ENCODE measurements around the gene AK2. TPM values are rescaled to one million over a fixed set of nuclear protein-coding genes. Genes with fewer than 3 reads are reported as not detected.

AK2 gene
- total and polyA plus RNA-seq, 2 donors (not counting 1 experiment from before 2014, with no cell fraction given): 66.8 to 109 TPM

GRCh38 chr1:33080885-33081553 lies 44.3 kb upstream of the AK2 start, which contains the start of gene AZIN2:
AZIN2 (plus strand) TSS chr1:33081153; CDS start chr1:33082250, 1,097 bp downstream.
- DNase-seq: peak; percentile 94
- H2AFZ ChIP-seq (ENCODE audit: insufficient read depth, low read depth, low read length, poor library complexity, severe bottlenecking): peak within 1 kb of the TSS; percentile 73
- H4K20me1 ChIP-seq (ENCODE audit: control insufficient read depth, insufficient read depth, low read length, poor library complexity, severe bottlenecking): no peaks in the 10 kb centered on the region
- ChIA-PET POLR2A (interaction anchor here (2.5 kb wide), 1 partner anchor 46 kb away, joined by 9 read pairs; no protein-coding TSS in a partner anchor), CTCF (interaction anchor here (0.8 to 11.0 kb wide), 8 partner anchors 25 to 369 kb away, joined by 3 to 118 read pairs (median 4); no protein-coding TSS in a partner anchor)
- H3K79me2 ChIP-seq (ENCODE audit: control insufficient read depth, insufficient read depth, low read length): no peaks in the 10 kb centered on the region
- H3K27ac Mint-ChIP-seq: peak within 1 kb of the TSS; percentile 47
- H3K9ac ChIP-seq (ENCODE audit: low read length): peak within 1 kb of the TSS; percentile 73
- H3K4me1 Mint-ChIP-seq: peaks cover 21% of the 10 kb centered on the region
- no peaks in the 10 kb centered on the region for H3K36me3 ChIP-seq (replicated peaks in 1 of 2; ENCODE audit: control extremely low read depth in 1 of 2, control insufficient read depth in 1 of 2, extremely low read depth in 1 of 2, insufficient read depth in 2 of 2, low read length in 1 of 2)
- H3K9me3 ChIP-seq (ENCODE audit: control extremely low read depth in 1 of 3, control insufficient read depth in 2 of 3, insufficient read depth in 1 of 3, low read length in 2 of 3): no peaks in the 10 kb centered on the region
- H3K4me1 ChIP-seq (ENCODE audit: control insufficient read depth in 2 of 2, insufficient read depth in 2 of 2, low read length in 2 of 2): peaks cover 14 to 19% of the 10 kb centered on the region in 2 donors
- peak within 1 kb of the TSS; percentile 50 to 73 (median 63) for H3K4me3 ChIP-seq (ENCODE audit: control extremely low read depth in 1 of 5, extremely low read depth in 1 of 5, insufficient read depth in 1 of 5, low read depth in 2 of 5, low read length in 4 of 5)
- H3K27ac ChIP-seq (ENCODE audit: low read length in 2 of 2): no peak within 1 kb of the TSS
- H3K4me2 ChIP-seq (replicated peaks; ENCODE audit: low read depth, low read length, poor library complexity, severe bottlenecking): peak within 1 kb of the TSS; percentile 97
- intact Hi-C loops (cut with micrococcal nuclease): loop anchor here (1.0 to 2.0 kb wide), 5 partner anchors 44 to 264 kb away; partner anchors contain the start of genes AK2, RNF19B, S100PBP and TRIM62
- peak; percentile 99 for ATAC-seq (ENCODE audit: low read depth)
- no peaks in the 10 kb centered on the region for H3K9me3 Mint-ChIP-seq (ENCODE audit: insufficient read depth)
- under 1% methylated on average over 47 of the region's 52 CpGs for WGBS (ENCODE audit: insufficient coverage)
- TF ChIP-seq, protein P1, sequence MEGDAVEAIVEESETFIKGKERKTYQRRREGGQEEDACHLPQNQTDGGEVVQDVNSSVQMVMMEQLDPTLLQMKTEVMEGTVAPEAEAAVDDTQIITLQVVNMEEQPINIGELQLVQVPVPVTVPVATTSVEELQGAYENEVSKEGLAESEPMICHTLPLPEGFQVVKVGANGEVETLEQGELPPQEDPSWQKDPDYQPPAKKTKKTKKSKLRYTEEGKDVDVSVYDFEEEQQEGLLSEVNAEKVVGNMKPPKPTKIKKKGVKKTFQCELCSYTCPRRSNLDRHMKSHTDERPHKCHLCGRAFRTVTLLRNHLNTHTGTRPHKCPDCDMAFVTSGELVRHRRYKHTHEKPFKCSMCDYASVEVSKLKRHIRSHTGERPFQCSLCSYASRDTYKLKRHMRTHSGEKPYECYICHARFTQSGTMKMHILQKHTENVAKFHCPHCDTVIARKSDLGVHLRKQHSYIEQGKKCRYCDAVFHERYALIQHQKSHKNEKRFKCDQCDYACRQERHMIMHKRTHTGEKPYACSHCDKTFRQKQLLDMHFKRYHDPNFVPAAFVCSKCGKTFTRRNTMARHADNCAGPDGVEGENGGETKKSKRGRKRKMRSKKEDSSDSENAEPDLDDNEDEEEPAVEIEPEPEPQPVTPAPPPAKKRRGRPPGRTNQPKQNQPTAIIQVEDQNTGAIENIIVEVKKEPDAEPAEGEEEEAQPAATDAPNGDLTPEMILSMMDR (IDR thresholded peaks at IDR 0.05): no peak
- TF ChIP-seq EZH2 (IDR thresholded peaks at IDR 0.05; ENCODE audit: borderline replicate concordance, insufficient read depth, low read depth, low read length, poor library complexity, severe bottlenecking): no peak
- peaks cover 7% of the 10 kb centered on the region for H3K27me3 Mint-ChIP-seq
- peak within 1 kb of the TSS; percentile 85 for H3K4me3 Mint-ChIP-seq
- peaks cover 0 to 12% (median 4%) of the 10 kb centered on the region in 4 experiments for H3K27me3 ChIP-seq (replicated peaks in 1 of 4; ENCODE audit: control extremely low read depth in 1 of 4, control insufficient read depth in 3 of 4, insufficient read depth in 4 of 4, low read length in 3 of 4)

GRCh38 chr1:33080373-33080772 lies 43.7 kb upstream of the AK2 start:
- H3K27ac Mint-ChIP-seq: no peak overlapping the region
- peaks cover 0 to 12% (median 4%) of the 10 kb centered on the region in 4 experiments for H3K27me3 ChIP-seq (replicated peaks in 1 of 4; ENCODE audit: control extremely low read depth in 1 of 4, control insufficient read depth in 3 of 4, insufficient read depth in 4 of 4, low read length in 3 of 4)
- H3K79me2 ChIP-seq (ENCODE audit: control insufficient read depth, insufficient read depth, low read length): no peaks in the 10 kb centered on the region
- H3K9ac ChIP-seq (ENCODE audit: low read length): peak overlapping the region; percentile 73
- H3K27ac ChIP-seq (ENCODE audit: low read length in 2 of 2): no peak overlapping the region
- H2AFZ ChIP-seq (ENCODE audit: insufficient read depth, low read depth, low read length, poor library complexity, severe bottlenecking): peak overlapping the region; percentile 73
- no peaks in the 10 kb centered on the region for H4K20me1 ChIP-seq (ENCODE audit: control insufficient read depth, insufficient read depth, low read length, poor library complexity, severe bottlenecking)
- H3K27me3 Mint-ChIP-seq: peaks cover 7% of the 10 kb centered on the region
- no peaks in the 10 kb centered on the region for H3K9me3 Mint-ChIP-seq (ENCODE audit: insufficient read depth)
- H3K4me2 ChIP-seq (replicated peaks; ENCODE audit: low read depth, low read length, poor library complexity, severe bottlenecking): peak overlapping the region; percentile 97
- ChIA-PET POLR2A (interaction anchor here (2.5 kb wide), 1 partner anchor 47 kb away, joined by 9 read pairs; no protein-coding TSS in a partner anchor), CTCF (interaction anchor here (0.8 to 11.0 kb wide), 6 partner anchors 24 to 368 kb away, joined by 3 to 118 read pairs (median 4); no protein-coding TSS in a partner anchor)
- H3K4me1 ChIP-seq (ENCODE audit: control insufficient read depth in 2 of 2, insufficient read depth in 2 of 2, low read length in 2 of 2): peaks cover 14 to 19% of the 10 kb centered on the region in 2 donors
- peak overlapping the region; percentile 85 for H3K4me3 Mint-ChIP-seq
- H3K4me3 ChIP-seq (ENCODE audit: control extremely low read depth in 1 of 5, extremely low read depth in 1 of 5, insufficient read depth in 1 of 5, low read depth in 2 of 5, low read length in 4 of 5): peak overlapping the region; percentile 50 to 73 (median 63)
- H3K4me1 Mint-ChIP-seq: peaks cover 19% of the 10 kb centered on the region
- ATAC-seq (ENCODE audit: low read depth): no peak
- WGBS (ENCODE audit: insufficient coverage): 88% methylated on average over 4 of the region's 6 CpGs
- DNase-seq: no peak
- H3K9me3 ChIP-seq (ENCODE audit: control extremely low read depth in 1 of 3, control insufficient read depth in 2 of 3, insufficient read depth in 1 of 3, low read length in 2 of 3): no peaks in the 10 kb centered on the region
- no peaks in the 10 kb centered on the region for H3K36me3 ChIP-seq (replicated peaks in 1 of 2; ENCODE audit: control extremely low read depth in 1 of 2, control insufficient read depth in 1 of 2, extremely low read depth in 1 of 2, insufficient read depth in 2 of 2, low read length in 1 of 2)
- intact Hi-C loops (cut with micrococcal nuclease): loop anchor here (2.0 kb wide), 1 partner anchor 44 kb away; the partner anchor contains the start of gene AK2
- TF ChIP-seq, protein P1 (IDR thresholded peaks at IDR 0.05): no peak
- no peak for TF ChIP-seq EZH2 (IDR thresholded peaks at IDR 0.05; ENCODE audit: borderline replicate concordance, insufficient read depth, low read depth, low read length, poor library complexity, severe bottlenecking)
